ENCODE data around the gene ADGRD1.

The ADGRD1 gene

DNA sequence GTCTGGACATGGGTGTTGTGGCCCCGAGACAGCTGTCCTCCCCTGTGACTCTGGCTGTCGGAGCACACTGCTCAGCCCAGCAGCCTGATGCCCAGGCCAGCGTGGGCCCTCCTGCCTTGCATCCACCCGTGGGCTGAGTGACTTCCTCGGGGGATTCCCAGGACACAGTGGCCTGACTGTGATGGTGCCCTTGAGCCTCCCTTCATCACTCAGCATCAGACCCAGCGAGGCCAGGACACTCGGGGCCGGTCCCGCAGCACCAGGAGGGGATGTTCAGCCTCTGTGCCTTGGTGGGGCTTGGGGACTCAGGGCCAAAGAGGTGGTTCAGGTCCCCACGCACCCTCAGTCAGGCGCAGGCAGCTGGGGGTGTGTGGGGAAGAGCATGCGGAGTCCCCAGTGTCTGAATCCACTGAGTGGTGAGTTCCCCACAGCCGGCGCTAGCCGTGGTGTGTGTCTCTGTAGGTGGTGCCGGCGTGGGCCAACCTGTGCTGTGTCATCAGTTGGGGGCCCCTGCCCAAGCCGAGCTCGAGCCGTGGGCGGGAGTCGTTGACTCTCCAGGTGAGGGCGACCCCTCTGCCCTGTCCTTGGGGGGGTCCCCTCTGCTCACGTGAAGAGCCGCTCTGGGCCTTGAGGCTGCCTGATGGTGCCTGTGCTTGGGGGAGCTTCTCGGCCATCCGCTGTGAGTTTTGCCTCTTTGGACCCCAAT lies 185.8 kb downstream of the ADGRD1 start:
- DNase-seq = no peak

DNA sequence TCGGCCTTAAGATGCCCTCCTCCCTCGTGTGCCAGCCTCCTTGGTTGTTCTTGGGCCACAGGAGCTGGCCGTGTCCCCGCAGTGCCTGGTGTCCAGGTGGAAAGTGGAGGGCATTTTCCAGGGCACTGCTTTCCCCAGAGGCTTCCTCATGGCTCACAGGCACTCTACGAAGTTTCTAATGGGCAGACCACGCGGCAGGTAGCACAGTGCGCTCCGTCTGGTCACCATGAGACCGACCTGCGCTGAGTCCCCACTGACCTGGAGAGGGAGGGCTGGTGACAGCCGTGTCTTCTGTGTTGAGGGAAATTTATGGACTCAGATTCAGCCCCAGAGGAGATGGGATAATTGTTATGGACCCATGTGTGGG lies 186.3 kb downstream of the ADGRD1 start:
- no peak for DNase-seq

DNA sequence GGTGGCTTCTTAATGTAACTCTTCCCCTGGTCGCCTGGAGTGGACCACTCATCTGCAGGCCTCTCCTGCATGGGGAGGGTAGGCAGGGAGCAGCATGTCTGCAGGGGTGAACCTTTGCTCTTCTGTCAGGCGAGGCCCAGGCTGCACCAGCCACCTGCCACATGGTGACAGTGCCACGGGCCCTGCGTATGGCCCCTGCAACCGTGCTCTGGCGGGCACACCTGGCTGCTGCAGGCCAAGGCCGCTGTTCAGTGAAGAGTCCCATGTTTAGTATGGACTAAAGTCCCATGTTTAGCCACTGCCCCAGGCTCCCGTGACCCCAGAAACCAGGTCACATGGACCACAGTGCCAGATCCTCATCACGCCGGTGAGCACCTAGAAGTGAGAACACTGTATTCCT lies 187.0 kb downstream of the ADGRD1 start:
- no peak for DNase-seq

DNA sequence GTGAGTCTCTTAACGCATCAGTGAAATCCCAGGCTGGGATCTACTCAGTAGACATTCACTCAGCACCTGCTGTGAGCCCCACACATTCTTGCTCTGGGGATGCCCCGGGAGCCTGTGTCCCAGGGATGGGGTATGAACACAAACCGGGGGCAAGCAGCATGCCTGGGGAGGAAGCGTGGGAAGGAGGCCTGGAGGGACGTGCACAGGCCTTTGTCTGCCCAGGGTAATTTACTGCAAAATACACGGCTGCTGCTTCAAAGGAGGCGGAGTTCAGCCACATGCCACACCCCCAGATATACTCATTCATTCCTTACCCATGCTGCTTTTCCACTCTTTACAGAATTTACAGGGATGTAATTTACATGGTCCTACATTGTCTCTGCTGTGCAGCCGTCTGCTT lies 187.8 kb downstream of the ADGRD1 start:
- no peak for DNase-seq

DNA sequence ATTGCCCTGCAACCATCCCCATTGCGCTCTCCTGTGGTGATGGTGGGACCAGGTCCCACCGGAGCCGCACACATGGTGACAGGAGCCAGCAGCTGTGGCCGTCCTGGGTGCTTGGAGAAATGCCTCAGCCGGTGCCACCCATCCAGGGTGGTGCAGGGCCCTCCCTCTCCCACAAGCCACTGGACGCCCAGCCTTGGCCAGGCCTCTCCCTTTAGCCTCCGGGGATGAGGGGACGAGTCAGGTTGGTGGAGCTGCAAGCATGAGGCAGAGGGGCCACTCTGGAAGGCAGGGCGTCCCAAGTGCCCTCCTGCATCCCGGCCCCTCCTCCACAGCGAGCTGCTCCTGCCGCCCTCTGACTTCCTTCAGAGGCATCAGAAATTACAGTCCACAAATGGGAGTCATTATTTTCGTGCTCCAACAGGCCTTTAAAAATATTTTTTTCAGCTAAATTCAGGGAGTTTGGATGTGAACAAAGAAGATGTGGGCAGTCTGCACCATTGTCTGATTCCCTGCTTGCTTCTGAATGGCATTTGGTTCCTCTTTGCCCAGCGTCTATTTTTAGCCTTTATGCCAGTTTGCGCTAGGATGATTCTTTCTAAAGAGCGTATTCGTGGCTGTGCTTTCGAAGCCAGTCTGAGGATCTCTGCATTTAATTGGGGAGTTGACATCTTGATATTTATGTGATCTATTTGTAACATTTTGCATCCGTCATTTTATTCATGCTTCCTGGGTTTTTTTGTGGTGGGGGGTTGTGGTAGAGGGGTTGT lies 189.4 kb downstream of the ADGRD1 start:
- DNase-seq = peak; percentile 27

DNA sequence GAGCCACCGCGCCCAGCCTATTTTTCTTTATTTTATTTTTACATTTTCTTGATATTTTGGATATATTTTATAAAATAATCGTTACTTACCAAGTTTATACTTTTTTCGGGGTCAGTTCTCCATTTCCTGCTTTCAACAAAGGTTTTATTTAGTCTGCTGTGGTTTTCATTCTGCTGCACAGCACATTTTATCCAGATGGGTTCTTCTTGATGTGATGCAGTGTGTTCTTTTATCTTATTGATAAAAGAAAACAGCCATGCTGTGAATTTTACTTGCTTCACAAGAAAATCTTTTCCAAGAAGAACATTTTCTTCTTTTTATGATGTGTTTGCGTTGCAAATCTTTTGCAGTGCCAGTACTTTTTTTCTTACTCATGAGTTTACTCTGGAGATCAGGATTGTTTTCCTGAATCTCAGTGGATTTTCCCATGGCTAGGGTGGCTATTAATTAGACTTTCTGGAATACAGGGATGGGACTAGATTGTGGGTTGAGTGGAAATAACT lies 192.5 kb downstream of the ADGRD1 start:
- DNase-seq = no peak

DNA sequence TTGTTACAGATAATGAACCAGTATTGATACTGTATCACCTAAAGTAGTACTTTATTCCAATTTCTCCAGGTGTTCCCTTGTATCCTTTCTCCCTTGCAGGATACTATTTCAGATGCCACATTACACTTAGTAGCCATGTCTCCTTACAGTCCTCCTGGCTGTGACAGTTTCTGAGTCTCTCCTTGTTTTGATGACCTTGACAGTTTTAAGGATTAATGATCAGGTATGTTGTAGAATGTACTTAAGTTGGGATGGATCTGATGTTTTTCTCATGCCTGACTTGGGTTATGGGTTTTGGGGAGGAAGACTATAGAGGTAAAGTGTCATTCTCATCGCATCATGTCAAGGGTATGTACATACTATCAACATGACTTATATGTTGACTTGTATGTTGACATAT lies 193.6 kb downstream of the ADGRD1 start:
- DNase-seq = no peak

DNA sequence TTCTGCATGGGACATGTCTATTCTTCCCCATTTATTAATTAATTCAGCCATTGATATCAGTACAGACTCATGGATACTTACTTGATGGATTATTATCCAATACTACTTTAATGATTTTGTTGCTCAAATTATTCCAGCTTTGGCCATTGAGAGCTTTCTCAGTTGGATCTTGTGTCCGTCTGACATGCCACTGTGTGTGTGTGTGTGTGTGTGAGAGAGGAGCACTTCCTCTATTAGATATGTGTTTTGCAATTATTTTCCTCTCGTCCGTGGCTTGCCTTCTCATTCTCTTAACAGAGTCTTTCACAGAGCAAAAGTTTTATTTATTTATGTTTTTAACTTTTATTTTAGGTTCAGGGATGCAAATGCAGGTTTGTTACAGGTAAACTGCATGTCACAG lies 194.2 kb downstream of the ADGRD1 start:
- peak; percentile 85 for DNase-seq

DNA sequence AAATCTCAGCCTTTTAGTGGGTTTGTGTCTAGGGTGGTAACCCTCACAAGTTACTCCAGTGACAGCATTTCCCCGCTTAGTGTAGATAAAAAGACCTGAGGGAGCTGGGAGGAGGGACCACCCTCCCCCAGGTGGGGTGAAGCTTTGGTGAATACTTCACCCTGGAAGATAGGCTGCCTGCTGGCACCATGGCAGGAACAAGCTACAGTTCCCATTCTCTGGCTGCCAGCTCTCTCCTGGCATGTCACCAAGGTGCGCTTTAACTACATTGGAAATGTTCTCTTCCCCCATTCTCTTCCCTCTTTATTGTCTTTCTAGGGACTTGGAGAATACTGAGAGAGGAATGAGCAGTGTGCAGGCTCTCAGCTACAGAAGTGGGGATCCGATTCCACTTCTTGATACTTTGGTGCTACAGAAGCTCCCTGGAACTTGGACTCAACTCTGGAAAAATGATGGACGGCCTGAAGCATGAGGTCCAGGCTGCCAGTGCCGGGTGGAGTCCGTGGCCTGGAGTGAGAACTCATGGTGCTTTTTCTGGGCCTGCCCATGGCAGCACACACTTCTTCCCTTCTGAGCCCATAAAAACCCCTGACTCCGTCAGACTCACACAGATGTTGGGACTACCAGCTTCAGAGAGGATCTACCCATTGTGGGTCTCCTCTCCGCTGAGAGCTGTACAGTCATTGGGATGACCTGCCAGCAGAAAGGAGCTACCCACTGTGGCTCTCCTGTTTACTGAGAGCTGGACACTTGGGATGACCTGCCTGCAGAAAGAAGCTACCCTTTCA lies 198.0 kb downstream of the ADGRD1 start:
- DNase-seq = no peak

DNA sequence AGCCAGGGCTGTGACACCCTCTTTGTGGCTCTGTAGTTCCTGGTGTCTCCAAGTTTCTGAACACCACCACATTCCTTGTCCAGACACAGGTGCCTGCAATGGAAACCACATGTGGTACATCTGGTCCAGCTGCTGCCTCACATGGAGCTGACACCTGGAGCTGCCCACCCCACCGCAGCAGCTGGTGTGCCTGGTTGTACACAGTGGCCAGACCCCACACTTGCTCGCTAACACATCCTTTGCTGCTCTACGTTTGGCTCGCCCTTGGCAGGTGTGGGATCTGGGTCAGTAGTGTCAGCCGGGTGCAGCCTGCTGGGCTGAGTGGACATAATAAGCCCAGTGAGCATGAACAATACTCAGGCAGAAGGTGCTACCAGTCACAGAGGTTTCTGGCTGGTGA lies 198.9 kb downstream of the ADGRD1 start:
- no peak for DNase-seq

DNA sequence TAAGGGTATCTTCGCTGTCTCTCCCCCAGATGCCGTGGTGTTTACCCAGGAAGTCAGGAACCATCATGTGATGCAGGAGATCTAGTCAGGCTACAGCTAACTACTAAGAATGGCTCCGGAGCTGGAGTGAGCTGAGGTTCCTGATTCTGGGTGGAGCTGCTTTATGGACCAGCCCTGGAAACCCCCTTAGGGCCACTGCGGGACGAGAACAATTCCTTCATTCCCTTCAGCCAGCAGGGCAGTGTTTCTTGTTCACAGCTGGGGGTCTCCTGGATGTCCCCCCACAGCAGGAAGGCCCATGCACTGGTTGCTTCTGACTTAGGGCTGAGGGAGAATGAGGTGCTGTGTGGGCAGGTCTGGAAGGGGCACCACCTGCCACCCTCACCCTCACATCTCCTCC lies 199.3 kb downstream of the ADGRD1 start:
- DNase-seq = no peak

DNA sequence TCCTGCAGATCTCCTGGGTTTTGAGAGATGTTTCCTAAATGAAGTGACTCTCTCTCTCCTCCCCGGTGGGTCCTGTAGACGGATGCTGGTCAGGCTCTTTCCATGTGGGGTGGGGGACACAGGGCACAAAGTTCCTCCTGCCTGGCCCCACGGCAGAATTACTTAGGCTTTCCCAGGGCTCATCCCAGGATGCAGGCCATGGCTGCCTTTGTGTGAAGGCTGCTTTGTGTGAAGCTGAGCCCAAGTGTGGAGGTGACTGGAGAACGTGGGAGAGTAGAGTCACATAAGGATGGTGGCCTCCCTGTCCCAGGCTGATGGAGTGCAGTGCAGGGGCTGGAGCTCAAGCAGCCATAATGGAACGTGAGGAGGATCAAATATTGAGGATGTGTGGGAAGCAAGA lies 200.2 kb downstream of the ADGRD1 start:
- DNase-seq = no peak

DNA sequence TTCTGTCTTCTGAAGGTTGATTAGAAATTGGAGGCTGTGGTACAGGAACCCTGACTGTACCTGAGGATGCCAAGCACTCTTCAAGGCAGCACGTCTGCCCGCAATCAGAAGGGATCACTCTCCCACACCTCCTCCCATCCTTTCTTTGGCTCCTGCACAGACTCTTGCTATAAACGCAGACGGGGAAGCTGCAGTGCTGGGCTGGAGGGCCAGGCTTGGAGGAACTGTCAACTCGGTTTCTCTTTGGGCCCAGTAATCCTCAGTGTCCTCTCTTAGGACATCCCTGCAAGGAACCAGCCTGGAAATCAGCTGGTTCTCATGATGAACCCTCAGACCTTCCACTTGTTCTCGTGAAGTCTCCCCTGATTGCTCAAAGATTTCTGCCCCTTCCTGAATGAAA lies 201.4 kb downstream of the ADGRD1 start:
- DNase-seq = no peak

DNA sequence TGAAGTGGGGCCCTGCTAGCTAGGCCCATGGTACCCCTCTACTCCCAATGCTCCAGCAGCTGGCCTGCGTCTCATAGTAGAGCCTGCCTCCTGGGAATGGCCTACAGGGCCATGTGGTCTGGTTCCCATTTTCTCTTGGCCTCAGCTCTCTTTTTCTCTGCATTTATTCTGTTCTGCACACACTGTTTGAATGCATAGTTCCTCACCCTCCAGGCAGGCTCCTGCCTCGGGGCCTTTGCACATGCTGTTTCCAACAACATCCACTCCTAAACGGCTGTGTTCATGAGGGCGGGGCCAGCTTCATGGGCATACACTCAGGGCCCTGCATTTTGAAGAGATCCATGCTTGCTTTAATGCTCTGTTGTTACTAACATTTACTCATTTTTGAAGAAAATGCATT lies 204.0 kb downstream of the ADGRD1 start:
- no peak for DNase-seq

DNA sequence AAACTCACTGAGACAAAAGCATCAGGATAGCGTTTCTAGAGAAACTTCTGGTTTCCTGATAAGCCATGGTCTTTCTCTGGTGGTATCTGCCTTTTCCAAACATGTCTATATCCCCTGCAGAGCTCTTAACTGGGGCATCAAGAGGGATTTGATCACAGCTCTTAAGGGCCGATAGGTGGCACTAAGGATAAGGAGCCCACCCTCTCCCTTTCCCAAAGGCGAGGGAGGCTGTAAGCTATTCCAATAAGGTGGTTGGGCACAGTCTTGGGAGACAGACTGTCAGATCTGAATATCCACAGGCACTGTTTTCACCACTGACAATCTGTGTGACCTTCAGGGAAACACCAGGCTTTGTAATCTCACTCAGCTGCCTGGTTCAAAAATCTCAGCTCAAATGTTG lies 206.0 kb downstream of the ADGRD1 start:
- DNase-seq = no peak

DNA sequence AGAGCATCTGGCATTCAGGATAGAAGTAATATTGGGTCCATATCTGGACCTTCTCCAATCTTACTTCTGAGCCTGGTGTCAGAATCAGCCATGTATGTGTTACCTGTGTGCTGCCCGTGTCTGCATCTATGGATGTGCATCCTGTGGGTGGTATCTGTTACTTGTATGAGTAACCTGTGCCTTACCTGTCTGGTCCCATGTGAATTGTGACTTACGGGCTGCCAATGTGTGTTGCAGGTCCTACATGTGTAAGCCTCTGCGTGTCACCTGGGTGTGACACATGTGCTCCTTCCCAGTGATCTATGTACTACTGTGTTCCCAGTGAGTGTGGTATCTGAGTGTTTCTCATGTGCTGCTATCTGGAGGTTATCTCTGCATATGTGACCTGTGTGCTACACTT lies 208.4 kb downstream of the ADGRD1 start:
- DNase-seq = no peak

DNA sequence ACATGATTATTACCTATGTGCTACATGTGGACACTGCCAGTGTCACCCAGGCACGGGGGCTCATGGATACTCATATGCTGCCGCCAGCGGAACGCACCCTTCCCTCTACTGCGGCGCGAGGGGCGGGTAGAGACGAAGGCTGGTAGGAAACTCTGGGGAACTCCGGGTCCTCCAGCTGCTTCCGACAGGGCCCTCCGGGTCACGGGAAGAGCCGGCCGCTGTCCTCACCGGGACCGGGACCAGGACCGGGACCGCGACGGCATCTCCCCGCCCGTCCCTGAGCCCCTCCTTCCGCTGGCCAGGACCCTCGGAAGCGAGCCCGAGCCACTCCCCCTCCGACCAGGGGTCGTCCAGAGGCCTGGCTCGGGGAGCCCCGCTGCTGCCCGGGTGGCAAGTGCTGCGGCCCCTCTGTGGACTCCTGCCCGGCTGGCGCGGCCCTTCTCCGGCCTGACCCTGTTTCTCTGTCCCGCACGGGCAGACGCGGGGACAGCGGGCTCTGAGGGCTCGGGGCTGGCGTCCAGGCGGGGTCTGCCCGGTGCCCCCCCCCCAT lies 209.6 kb downstream of the ADGRD1 start:
- DNase-seq = no peak

DNA sequence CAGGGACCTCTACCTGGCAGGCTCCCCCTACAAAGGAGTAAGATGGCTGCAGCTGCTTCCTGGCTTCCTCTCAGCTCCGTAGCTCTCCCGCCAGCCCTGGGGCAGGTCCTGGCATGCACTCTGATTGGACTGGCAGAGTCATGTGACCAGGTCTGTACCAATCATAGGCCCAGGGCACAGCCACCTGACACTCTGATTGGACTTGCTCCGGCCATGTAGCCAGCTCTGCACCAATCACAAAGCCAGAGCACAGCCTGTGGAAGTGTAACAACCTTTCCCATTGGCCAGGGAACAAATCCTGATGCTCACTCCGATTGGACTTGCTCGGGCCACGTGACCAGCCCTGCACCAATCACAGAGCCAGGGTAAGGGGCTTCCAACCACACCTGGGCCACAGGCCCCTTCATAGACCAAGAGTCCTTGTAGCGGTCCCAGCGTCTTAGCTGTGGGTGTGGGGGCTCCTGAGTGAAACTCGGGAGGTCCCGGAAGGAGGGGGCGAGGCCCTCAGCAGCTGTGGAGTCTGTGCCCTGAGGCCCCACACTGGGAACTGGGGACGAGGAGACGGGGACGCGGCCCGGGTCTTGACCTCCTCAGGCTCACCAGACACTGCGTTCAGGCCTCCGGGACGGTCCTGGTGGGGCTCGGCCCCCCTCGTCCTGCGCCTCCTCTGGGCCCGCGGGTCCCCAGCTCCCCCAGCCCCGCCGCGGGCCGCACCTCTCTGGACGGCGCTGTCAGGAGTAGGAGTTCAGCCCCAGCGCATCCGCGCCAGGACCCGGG lies 210.6 kb downstream of the ADGRD1 start:
- DNase-seq = no peak

DNA sequence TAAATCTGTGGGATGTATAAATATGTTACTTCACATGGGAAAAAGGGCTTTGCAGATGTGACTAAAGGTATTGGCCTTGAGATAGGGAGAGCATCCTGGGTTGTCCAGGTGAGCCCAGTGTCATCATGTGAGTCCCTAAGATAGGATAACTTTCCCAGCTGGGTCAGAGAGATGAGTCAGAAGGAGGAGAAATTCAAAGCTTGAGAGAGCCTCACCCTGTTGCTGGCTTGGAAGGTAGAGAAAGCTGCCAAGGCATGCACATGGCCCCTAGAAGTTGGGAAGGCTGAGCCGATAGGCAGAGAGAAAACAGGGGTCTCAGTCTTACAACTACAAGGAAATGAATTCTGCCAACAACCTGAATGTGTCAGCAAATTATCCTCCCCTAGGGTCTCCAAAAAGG lies 213.0 kb downstream of the ADGRD1 start:
- no peak for DNase-seq

DNA sequence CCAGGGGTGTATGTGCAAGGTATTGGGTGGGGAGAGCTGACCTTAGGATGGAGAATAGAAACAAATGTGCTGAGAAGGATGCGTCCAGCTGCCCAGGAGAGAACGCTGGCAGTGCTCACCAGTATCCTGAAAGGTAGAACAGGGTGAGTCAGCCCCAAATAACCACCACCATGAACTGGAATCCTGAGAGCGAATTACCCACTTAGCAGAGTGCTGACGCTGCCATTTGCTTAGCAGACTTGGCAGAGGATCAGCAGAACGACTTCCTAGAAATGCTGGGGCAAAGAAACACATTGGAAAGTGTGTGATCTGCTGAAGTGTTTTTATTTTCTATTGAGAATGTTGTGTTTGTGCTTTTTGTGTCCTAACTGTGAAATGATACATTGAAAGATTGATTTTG lies 213.6 kb downstream of the ADGRD1 start:
- no peak for DNase-seq

DNA sequence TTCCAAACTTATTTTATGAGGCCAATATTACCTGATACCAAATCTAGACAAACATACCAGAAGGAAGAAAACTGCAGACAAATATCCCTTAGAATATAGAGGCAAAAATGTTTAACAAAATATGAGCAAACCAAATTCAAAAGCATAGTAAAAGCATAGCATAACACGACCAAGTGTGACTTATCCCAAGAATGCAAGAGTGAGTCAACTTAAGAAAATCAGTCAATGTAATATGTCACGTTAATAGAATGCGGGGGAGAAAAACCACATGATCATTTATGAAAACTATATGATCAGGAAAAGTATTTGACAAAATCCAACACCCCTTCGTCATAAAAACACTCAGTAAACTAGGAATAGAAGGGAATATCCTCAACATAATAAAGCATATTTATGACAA lies 217.3 kb downstream of the ADGRD1 start:
- DNase-seq = no peak

DNA sequence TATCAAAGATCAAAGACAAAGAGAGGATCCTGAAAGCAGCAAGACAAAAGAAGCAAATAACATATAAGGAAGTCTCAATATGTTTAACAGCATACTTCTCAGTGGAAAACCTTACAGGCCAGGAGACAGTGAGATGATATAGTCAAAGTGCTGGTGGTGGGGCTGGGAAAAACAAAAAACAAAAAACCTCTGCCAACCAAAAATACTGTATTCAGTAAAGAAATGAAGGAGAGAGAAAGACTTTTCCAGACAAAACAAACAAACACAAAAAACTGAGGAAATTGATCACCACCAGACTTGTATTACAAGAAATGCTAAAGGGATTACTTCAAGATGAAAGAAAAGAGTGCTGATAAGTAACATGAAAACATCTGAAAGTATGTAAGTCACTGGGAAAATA lies 221.2 kb downstream of the ADGRD1 start:
- no peak for DNase-seq

DNA sequence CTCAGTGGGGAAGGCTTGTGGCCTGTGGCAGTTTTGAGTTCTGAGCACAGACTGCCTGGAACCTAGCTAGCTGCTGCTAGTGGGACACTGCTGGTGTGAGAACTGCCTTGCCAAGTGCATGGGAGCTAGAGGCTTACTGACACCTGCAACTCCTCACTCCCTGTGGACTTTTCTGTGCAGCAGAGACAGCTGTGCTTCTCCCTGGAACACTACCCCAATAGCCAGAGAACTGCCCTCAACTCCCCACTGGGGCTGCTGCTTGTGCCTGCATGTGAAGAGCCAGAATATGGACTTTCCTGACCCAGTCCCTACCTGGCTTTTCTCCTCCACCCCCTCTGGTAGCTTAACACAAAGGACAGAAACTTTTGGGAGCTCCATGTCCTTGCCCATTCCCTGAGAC lies 222.6 kb downstream of the ADGRD1 start:
- no peak for DNase-seq

All from inflammatory macrophage treated with lipopolysaccharide for 4 hours (primary cell).